Muscle of leg (tissue), 11 donors: Measurements from ENCODE around the gene KIF13A. TPM values are rescaled to one million over a fixed set of nuclear protein-coding genes. Genes with fewer than 3 reads are reported as not detected.
"Not testable (repeated sequence)": the region's sequence is repeated elsewhere in the genome, so short reads cannot be mapped to it uniquely, and the experiment has no call there.

Experiments
- DNase-seq: peaks from one replicate; pipeline ENCODE4 v3.0.0; 2013
- H3K27ac ChIP-seq: one replicate; pipeline ENCODE4 v1.5.1; 2013; ENCODE audit warnings: mild to moderate bottlenecking, low read length, control low read depth
- H3K27me3 ChIP-seq: one replicate; pipeline ENCODE4 v1.6.1; 2013; ENCODE audit warnings: low read length; ENCODE audit not compliant: control insufficient read depth, insufficient read depth
- H3K36me3 ChIP-seq: one replicate; pipeline ENCODE4 v1.6.1; 2013; ENCODE audit warnings: low read length; ENCODE audit not compliant: control insufficient read depth, insufficient read depth
- H3K4me1 ChIP-seq: one replicate; pipeline ENCODE4 v1.6.1; 2013; ENCODE audit warnings: low read length; ENCODE audit not compliant: control insufficient read depth, insufficient read depth
- H3K4me3 ChIP-seq: one replicate; pipeline ENCODE4 v1.5.1; 2013; ENCODE audit warnings: low read length, control low read depth
- H3K9me3 ChIP-seq: replicated peaks from 2 replicates; pipeline ENCODE4 v1.6.1; 2013; ENCODE audit warnings: low read depth, low read length; ENCODE audit not compliant: control insufficient read depth
- WGBS: methylation state at CpG from one replicate; pipeline ENCODE4 v1.1.5; 2013; ENCODE audit warnings: missing lambda C conversion rate; ENCODE audit not compliant: insufficient coverage; 5-methylcytosine and 5-hydroxymethylcytosine counted together
- polyA plus RNA-seq, 8 donors: library from polyadenylated mRNA; unstranded; fragments of 120-200 nt; gene quantifications; one replicate each; pipeline versions ENCODE4 v1.2.1 to v1.2.3, GENCODE V29; 2013; ENCODE audit warnings: inconsistent platforms in 1 of 8, low replicate concordance in 1 of 8; ENCODE audit not compliant: insufficient read length in 8 of 8, insufficient read depth in 1 of 8
- total RNA-seq: library from RNA; stranded (reverse); fragments of 120-200 nt; gene quantifications from one replicate; pipeline ENCODE4 v1.2.4, GENCODE V29; 2013

The KIF13A gene
- total and polyA plus RNA-seq, 9 donors: 29.7 to 41.1 (median 32.4) TPM

- WGBS: 6% methylated on average over 3 of the region's 11 CpGs
- peaks cover 5% of the 10 kb centered on the region for H3K36me3 ChIP-seq
- no peak for DNase-seq
- H3K9me3 ChIP-seq: no peaks in the 10 kb centered on the region
- peak overlapping the region; percentile 79 for H3K4me3 ChIP-seq
- peak overlapping the region; percentile 95 for H3K27ac ChIP-seq
- H3K4me1 ChIP-seq: peaks cover 13% of the 10 kb centered on the region
- no peaks in the 10 kb centered on the region for H3K27me3 ChIP-seq
Measured at GRCh38 chr6:17985934-17986655, 1.3 kb downstream of the KIF13A start.

- Histone ChIP-seq H3K36me3 (peaks cover 5% of the 10 kb centered on the region), H3K27me3 (no peaks in the 10 kb centered on the region), H3K9me3 (no peaks in the 10 kb centered on the region), H3K4me1 (peaks cover 13% of the 10 kb centered on the region), H3K27ac (peak overlapping the region; percentile 84), H3K4me3 (peak overlapping the region; percentile 79)
- WGBS: no CpG with 5 or more reads among the region's 11 CpGs
- peak; percentile 62 for DNase-seq
Measured at GRCh38 chr6:17984812-17985670, 2.4 kb downstream of the KIF13A start.

DNA sequence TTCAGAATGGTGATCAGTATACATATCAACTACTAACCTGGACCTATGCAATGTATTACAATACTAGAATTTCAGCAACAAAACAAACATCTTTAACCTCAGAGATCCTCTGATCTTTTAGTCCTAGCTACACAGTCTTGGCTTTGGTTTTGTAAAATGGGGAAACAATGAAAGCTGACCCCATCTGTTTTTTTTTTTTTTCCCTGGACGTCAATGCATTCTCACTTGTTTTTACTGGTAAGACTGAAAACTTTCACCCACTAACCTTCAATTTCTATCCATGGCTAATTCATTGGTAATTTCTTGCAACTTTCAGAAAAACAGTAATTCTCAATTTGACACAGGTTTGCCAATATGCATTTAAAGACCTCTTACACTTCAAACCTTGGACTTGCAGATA is 3.0 kb downstream of the KIF13A start:
- Histone ChIP-seq H3K27ac (no peak overlapping the region), H3K9me3 (no peaks in the 10 kb centered on the region), H3K36me3 (peaks cover 5% of the 10 kb centered on the region), H3K27me3 (no peaks in the 10 kb centered on the region), H3K4me3 (no peak overlapping the region), H3K4me1 (peaks cover 13% of the 10 kb centered on the region)
- no peak for DNase-seq
- no CpG with 5 or more reads among the region's 1 CpG for WGBS

GRCh38 chr6:17983730-17984129 is 3.7 kb downstream of the KIF13A start:
- Histone ChIP-seq H3K27me3 (no peaks in the 10 kb centered on the region), H3K36me3 (peaks cover 8% of the 10 kb centered on the region), H3K9me3 (no peaks in the 10 kb centered on the region), H3K4me1 (peaks cover 11% of the 10 kb centered on the region), H3K27ac (no peak overlapping the region), H3K4me3 (no peak overlapping the region)
- no peak for DNase-seq
- 100% methylated on average over 2 of the region's 2 CpGs for whole genome bisulfite sequencing

GRCh38 chr6:17980329-17980728 is 7.1 kb downstream of the KIF13A start:
- Histone ChIP-seq H3K4me3 (no peak overlapping the region), H3K27me3 (no peaks in the 10 kb centered on the region), H3K36me3 (peaks cover 9% of the 10 kb centered on the region), H3K27ac (no peak overlapping the region), H3K4me1 (peaks cover 4% of the 10 kb centered on the region), H3K9me3 (no peaks in the 10 kb centered on the region)
- 100% methylated on average over 1 of the region's 4 CpGs for WGBS
- DNase-seq: no peak

DNA sequence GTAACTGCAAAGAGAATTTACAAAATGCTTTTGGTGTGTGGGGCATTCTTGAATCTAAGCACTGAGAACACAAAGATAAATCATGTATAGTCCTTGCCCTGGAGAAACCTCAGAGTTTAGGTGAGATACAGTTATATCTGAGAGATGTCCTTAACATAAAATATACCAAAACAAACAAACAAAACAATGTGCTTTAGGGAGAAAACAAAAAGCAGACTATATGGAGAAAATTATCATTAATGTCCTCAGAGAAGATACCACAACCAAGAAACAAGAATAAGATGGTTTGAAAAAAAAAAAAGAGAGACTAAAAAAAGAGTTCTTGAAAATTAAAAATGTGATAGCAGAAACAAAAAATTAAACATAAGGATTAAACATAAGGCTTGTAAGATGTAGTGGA is 8.0 kb downstream of the KIF13A start:
- DNase-seq: no peak
- Histone ChIP-seq H3K27ac (no peak overlapping the region), H3K36me3 (peaks cover 9% of the 10 kb centered on the region), H3K9me3 (no peaks in the 10 kb centered on the region), H3K27me3 (no peaks in the 10 kb centered on the region), H3K4me1 (peaks cover 3% of the 10 kb centered on the region), H3K4me3 (no peak overlapping the region)

DNA sequence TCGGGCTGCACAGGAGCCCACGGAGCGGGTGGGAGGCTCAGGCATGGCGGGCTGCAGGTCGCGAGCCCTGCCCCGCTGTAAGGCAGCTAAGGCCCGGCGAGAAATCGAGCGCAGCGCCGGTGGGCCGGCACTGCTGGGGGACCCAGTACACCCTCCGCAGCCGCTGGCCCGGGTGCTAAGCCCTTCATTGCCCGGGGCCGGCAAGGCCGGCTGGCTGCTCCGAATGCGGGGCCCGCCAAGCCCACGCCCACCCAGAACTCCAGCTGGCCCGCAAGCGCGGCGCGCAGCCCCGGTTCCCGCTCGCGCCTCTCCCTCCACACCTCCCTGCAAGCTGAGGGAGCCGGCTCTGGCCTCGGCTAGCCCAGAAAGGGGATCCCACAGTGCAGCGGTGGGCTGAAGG is 11.2 kb downstream of the KIF13A start:
- H3K27me3 ChIP-seq, H3K9me3 ChIP-seq, H3K4me3 ChIP-seq, DNase-seq, H3K36me3 ChIP-seq, H3K4me1 ChIP-seq, H3K27ac ChIP-seq: not testable (repeated sequence)
- 98% methylated on average over 19 of the region's 36 CpGs for WGBS

- H3K9me3 ChIP-seq: no peaks in the 10 kb centered on the region
- H3K27me3 ChIP-seq: no peaks in the 10 kb centered on the region
- H3K36me3 ChIP-seq: peaks cover 4% of the 10 kb centered on the region
- no peak overlapping the region for H3K27ac ChIP-seq
- WGBS: 100% methylated on average over 2 of the region's 5 CpGs
- H3K4me3 ChIP-seq: no peak overlapping the region
- H3K4me1 ChIP-seq: peaks cover 4% of the 10 kb centered on the region
- DNase-seq: no peak
Measured at GRCh38 chr6:17974570-17975368, 12.7 kb downstream of the KIF13A start.

- Histone ChIP-seq H3K27me3 (no peaks in the 10 kb centered on the region), H3K9me3 (no peaks in the 10 kb centered on the region), H3K36me3 (no peaks in the 10 kb centered on the region), H3K4me3 (no peak overlapping the region), H3K27ac (no peak overlapping the region), H3K4me1 (peaks cover 4% of the 10 kb centered on the region)
- no peak for DNase-seq
- 49% methylated on average over 3 of the region's 5 CpGs for WGBS
Measured at GRCh38 chr6:17972978-17973622, 14.3 kb downstream of the KIF13A start.
